Keratinocyte (primary cell): ENCODE results near the gene SHFL. TPM values are rescaled to one million over a fixed set of nuclear protein-coding genes. Genes with fewer than 3 reads are reported as not detected.

Source experiments
- DNase-seq: peaks from one replicate; pipeline ENCODE4 v3.0.0-alpha.2; 2011; ENCODE audit warnings: low read depth, missing footprints, low spot score
- FAIRE-seq: peaks from 2 replicates; lab custom pipeline; 2011; peaks lifted over from hg19 to GRCh38; lab: Jason Lieb, UNC
- H2AFZ ChIP-seq: 2 replicates; pipeline ENCODE4 v1.6.0; 2012; ENCODE audit warnings: low read length, control low read depth, inconsistent platforms; ENCODE audit not compliant: control insufficient read depth
- H3K27ac ChIP-seq: 2 replicates; pipeline ENCODE4 v1.5.1; 2011; ENCODE audit warnings: low read length; ENCODE audit not compliant: control insufficient read depth, insufficient read depth
- H3K27me3 ChIP-seq: 3 replicates; pipeline ENCODE4 v1.6.0; 2011; ENCODE audit warnings: low read length; ENCODE audit not compliant: control insufficient read depth, insufficient read depth; ENCODE audit errors: extremely low read depth
- H3K36me3 ChIP-seq, 2 experiments: 2 replicates in 1 of 2; 3 replicates in 1 of 2; pipeline ENCODE4 v1.5.1; 2011; ENCODE audit warnings: low read length in 2 of 2, mild to moderate bottlenecking in 1 of 2; ENCODE audit not compliant: control insufficient read depth in 2 of 2, insufficient read depth in 2 of 2; ENCODE audit errors: extremely low read depth in 1 of 2
- H3K4me1 ChIP-seq: 3 replicates; pipeline ENCODE4 v1.5.1; 2011; ENCODE audit warnings: low read length; ENCODE audit not compliant: control insufficient read depth, insufficient read depth; ENCODE audit errors: extremely low read depth
- H3K4me2 ChIP-seq: 3 replicates; pipeline ENCODE4 v1.6.0; 2011; ENCODE audit warnings: low read depth, low read length; ENCODE audit not compliant: control insufficient read depth, insufficient read depth; ENCODE audit errors: extremely low read depth
- H3K4me3 ChIP-seq, 3 experiments: fragments of 200-600 bp in 1 of 3; sonication (generic) in 1 of 3; 2 replicates in 2 of 3; 3 replicates in 1 of 3; pipeline ENCODE4 v1.5.1; 2011 to 2016; ENCODE audit warnings: low read length in 3 of 3, mild to moderate bottlenecking in 3 of 3, control low read depth in 2 of 3, inconsistent platforms in 1 of 3, low read depth in 1 of 3, mixed read lengths in 1 of 3, mixed run types in 1 of 3, moderate library complexity in 1 of 3; ENCODE audit not compliant: control insufficient read depth in 2 of 3, insufficient read depth in 2 of 3; ENCODE audit errors: extremely low read depth in 1 of 3
- H3K79me2 ChIP-seq: 2 replicates; pipeline ENCODE4 v1.6.0; 2012; ENCODE audit warnings: low read length; ENCODE audit not compliant: control insufficient read depth, insufficient read depth
- H3K9ac ChIP-seq: 3 replicates; pipeline ENCODE4 v1.6.0; 2011; ENCODE audit warnings: low read length; ENCODE audit not compliant: control insufficient read depth, insufficient read depth; ENCODE audit errors: extremely low read depth
- H3K9me1 ChIP-seq: 3 replicates; pipeline ENCODE4 v1.6.0; 2011; ENCODE audit warnings: low read length; ENCODE audit not compliant: control insufficient read depth, insufficient read depth; ENCODE audit errors: extremely low read depth
- H3K9me3 ChIP-seq: 2 replicates; pipeline ENCODE4 v1.5.1; 2012; ENCODE audit warnings: low read depth, low read length; ENCODE audit not compliant: control insufficient read depth
- H4K20me1 ChIP-seq: 3 replicates; pipeline ENCODE4 v1.6.0; 2011; ENCODE audit warnings: low read length; ENCODE audit not compliant: control insufficient read depth, insufficient read depth; ENCODE audit errors: extremely low read depth
- CTCF ChIP-seq, 3 experiments: IDR thresholded peaks in 1 of 3; conservative IDR thresholded peaks in 1 of 3; optimal IDR thresholded peaks in 1 of 3; 2 replicates in 2 of 3; 3 replicates in 1 of 3; pipeline versions ENCODE3 to v1.5.1; 2011; ENCODE audit warnings: low read length in 3 of 3, mild to moderate bottlenecking in 3 of 3, moderate library complexity in 2 of 3, control low read depth in 1 of 3, inconsistent platforms in 1 of 3; ENCODE audit not compliant: insufficient read depth in 2 of 3; ENCODE audit errors: extremely low read depth in 1 of 3
- EZH2 ChIP-seq: IDR thresholded peaks from one replicate; pipeline ENCODE4 v1.6.1; 2012; ENCODE audit warnings: inconsistent platforms, mild to moderate bottlenecking, low read length, moderate library complexity
- dilution Hi-C: fragments of 300-500 bp; cut with MboI; formaldehyde crosslinking; loops from one replicate; pipeline ENCODE4 v1.7.0; 2020; ENCODE audit warnings: low sequenced_read_pairs; ENCODE audit not compliant: extremely low pct_ligation_motif_present
- polyA plus RNA-seq, 5 experiments: library from polyadenylated mRNA; depleted of rRNA in 3 of 5; stranded (reverse) in 3 of 5; stranded (forward) in 1 of 5; unstranded in 1 of 5; fragments of >200 nt; gene quantifications; 1 replicate in 1 of 5; 2 replicates in 3 of 5; 3 replicates in 1 of 5; pipeline versions ENCODE4 v1.2.1 to v1.2.3, GENCODE V29; 2011 to 2012; ENCODE audit warnings: missing spikeins in 2 of 5, low read depth in 1 of 5, low replicate concordance in 1 of 5

The SHFL gene
- polyA plus RNA-seq, 1 donor (not counting 4 experiments of a cell fraction or from before 2014, with no cell fraction given), result 36.4 TPM

DNA sequence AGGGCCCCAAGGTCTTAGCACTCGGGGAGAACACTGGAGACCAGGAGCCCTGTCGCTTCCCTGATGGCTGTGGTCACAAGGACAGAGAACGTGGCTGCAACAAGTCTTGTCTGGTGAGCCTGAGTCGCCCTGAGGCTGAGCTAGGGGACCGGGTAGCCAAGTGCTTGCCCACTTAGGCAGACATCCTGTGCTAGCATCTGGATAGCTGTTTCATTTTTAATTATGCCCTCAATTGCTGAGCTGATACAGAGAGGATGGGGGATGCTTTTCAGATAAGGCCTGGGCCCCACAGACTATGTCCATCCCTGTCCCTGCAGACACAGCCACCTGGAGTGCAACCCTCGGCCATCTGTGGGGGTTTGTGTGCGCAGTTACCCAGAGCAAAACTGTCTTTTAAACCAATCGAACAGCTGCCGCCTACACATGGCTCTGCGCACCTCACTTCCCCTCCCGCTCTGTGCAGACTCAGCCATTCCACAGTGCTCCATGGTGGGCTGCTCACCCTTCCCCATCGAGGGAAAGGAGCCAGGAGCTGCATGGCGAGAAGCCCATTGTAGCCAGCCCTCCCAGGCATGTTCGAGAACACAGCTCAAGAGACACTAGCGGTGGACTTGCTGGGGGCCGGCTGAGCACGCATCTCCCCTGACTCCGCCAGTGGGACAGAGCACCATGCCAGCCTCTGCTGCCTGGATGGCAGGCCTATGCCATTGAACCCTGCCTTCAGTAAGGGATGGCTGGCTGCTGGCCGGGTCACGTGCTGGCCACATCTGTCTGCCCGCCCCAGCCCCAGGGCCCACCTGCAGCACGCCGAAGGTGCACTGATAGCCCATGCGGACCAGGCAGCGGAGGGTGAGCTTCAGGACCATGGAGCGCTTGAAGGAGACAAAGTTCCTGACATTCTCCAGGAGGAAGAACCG is 53.0 kb downstream of the SHFL start:
- Histone ChIP-seq H3K27ac (no peak overlapping the region), H3K9me1 (no peaks in the 10 kb centered on the region), H3K36me3 (peaks cover 49 to 57% of the 10 kb centered on the region in 2 experiments), H3K9ac (no peak overlapping the region), H3K27me3 (no peaks in the 10 kb centered on the region), H2AFZ (no peak overlapping the region), H4K20me1 (no peaks in the 10 kb centered on the region), H3K4me1 (no peaks in the 10 kb centered on the region), H3K4me2 (no peak overlapping the region), H3K79me2 (no peaks in the 10 kb centered on the region), H3K4me3 (no peak overlapping the region), H3K9me3 (no peaks in the 10 kb centered on the region)
- dilution Hi-C loops, result no loop called here
- TF ChIP-seq CTCF (optimal IDR thresholded peaks at IDR 0.05 in 1 of 3, IDR thresholded peaks at IDR 0.05 in 1 of 3, conservative IDR thresholded peaks at IDR 0.05 in 1 of 3; ENCODE audit: extremely low read depth in 1 of 3, insufficient read depth in 2 of 3, low read length in 3 of 3) (no peak), EZH2 (no peak)
- FAIRE-seq (no peak), DNase-seq (no peak)

- no peak for FAIRE-seq
- H3K36me3 ChIP-seq, result peaks cover 47 to 63% of the 10 kb centered on the region in 2 experiments
- H3K9me3 ChIP-seq, result no peaks in the 10 kb centered on the region
- no peaks in the 10 kb centered on the region for H3K4me1 ChIP-seq
- H3K4me3 ChIP-seq, result no peak overlapping the region
- no peak for DNase-seq
- H2AFZ ChIP-seq, result no peak overlapping the region
- H3K9ac ChIP-seq, result no peak overlapping the region
- dilution Hi-C loops, result no loop called here
- no peak overlapping the region for H3K27ac ChIP-seq
- TF ChIP-seq EZH2 (no peak), CTCF (optimal IDR thresholded peaks at IDR 0.05 in 1 of 3, IDR thresholded peaks at IDR 0.05 in 1 of 3, conservative IDR thresholded peaks at IDR 0.05 in 1 of 3; ENCODE audit: extremely low read depth in 1 of 3, insufficient read depth in 2 of 3, low read length in 3 of 3) (no peak)
- no peaks in the 10 kb centered on the region for H4K20me1 ChIP-seq
- H3K27me3 ChIP-seq, result no peaks in the 10 kb centered on the region
- H3K9me1 ChIP-seq, result no peaks in the 10 kb centered on the region
- H3K4me2 ChIP-seq, result no peak overlapping the region
- no peaks in the 10 kb centered on the region for H3K79me2 ChIP-seq
Observed at GRCh38 chr19:10139952-10140351, 53.8 kb downstream of the SHFL start.
